Measurements from ENCODE around the gene TBC1D10B. TPM values are rescaled to one million over a fixed set of nuclear protein-coding genes. Genes with fewer than 3 reads are reported as not detected.

Gene TBC1D10B
- total and polyA plus RNA-seq, 2 donors (not counting 1 experiment from before 2014, with no cell fraction given), result 23.5 to 58.0 TPM

GRCh38 chr16:30357085-30357714 lies 13.1 kb downstream of the TBC1D10B start:
- H2AFZ ChIP-seq (ENCODE audit: insufficient read depth, low read depth, low read length, poor library complexity, severe bottlenecking), result no peak overlapping the region
- no peak overlapping the region for H3K4me2 ChIP-seq (replicated peaks; ENCODE audit: low read depth, low read length, poor library complexity, severe bottlenecking)
- DNase-seq (peak; percentile 8), ATAC-seq (ENCODE audit: low read depth) (no peak)
- TF ChIP-seq CTCF (IDR thresholded peaks at IDR 0.05) (no peak), EZH2 (IDR thresholded peaks at IDR 0.05; ENCODE audit: borderline replicate concordance, insufficient read depth, low read depth, low read length, poor library complexity, severe bottlenecking) (no peak)
- no peaks in the 10 kb centered on the region for H3K27me3 Mint-ChIP-seq
- H3K9ac ChIP-seq (ENCODE audit: low read length), result no peak overlapping the region
- ChIA-PET POLR2A (interaction anchor here (0.6 to 2.8 kb wide), 2 partner anchors 14 to 32 kb away, joined by 6 to 7 read pairs; partner anchors contain the start of gene TBC1D10B), CTCF (interaction anchor here (1.1 to 1.2 kb wide), 2 partner anchors 12 to 13 kb away, joined by 3 to 4 read pairs; partner anchors contain the start of gene TBC1D10B)
- H3K4me3 ChIP-seq (ENCODE audit: control extremely low read depth in 1 of 5, extremely low read depth in 1 of 5, insufficient read depth in 1 of 5, low read depth in 2 of 5, low read length in 4 of 5), result no peak overlapping the region
- peak overlapping the region; percentile 43 for H3K4me3 Mint-ChIP-seq
- H4K20me1 ChIP-seq (ENCODE audit: control insufficient read depth, insufficient read depth, low read length, poor library complexity, severe bottlenecking), result peaks cover 12% of the 10 kb centered on the region
- peaks cover 15 to 26% of the 10 kb centered on the region in 2 donors for H3K4me1 ChIP-seq (ENCODE audit: control insufficient read depth in 2 of 2, insufficient read depth in 2 of 2, low read length in 2 of 2)
- H3K27me3 ChIP-seq (replicated peaks in 1 of 4; ENCODE audit: control extremely low read depth in 1 of 4, control insufficient read depth in 3 of 4, insufficient read depth in 4 of 4, low read length in 3 of 4), result no peaks in the 10 kb centered on the region
- H3K36me3 ChIP-seq (replicated peaks in 1 of 2; ENCODE audit: control extremely low read depth in 1 of 2, control insufficient read depth in 1 of 2, extremely low read depth in 1 of 2, insufficient read depth in 2 of 2, low read length in 1 of 2), result peaks cover 0 to 40% of the 10 kb centered on the region in 2 experiments
- WGBS (ENCODE audit: insufficient coverage), result 100% methylated on average over 3 of the region's 5 CpGs
- intact Hi-C loops (cut with micrococcal nuclease), result no loop called here
- peaks cover 45% of the 10 kb centered on the region for H3K79me2 ChIP-seq (ENCODE audit: control insufficient read depth, insufficient read depth, low read length)
- H3K27ac ChIP-seq (ENCODE audit: low read length in 2 of 2), result peak overlapping the region in 1 of 2 donors; percentile 31
- peaks cover 28% of the 10 kb centered on the region for H3K4me1 Mint-ChIP-seq
- no peaks in the 10 kb centered on the region for H3K9me3 ChIP-seq (ENCODE audit: control extremely low read depth in 1 of 3, control insufficient read depth in 2 of 3, insufficient read depth in 1 of 3, low read length in 2 of 3)
- peak overlapping the region; percentile 60 for H3K27ac Mint-ChIP-seq
- no peaks in the 10 kb centered on the region for H3K9me3 Mint-ChIP-seq (ENCODE audit: insufficient read depth)
